Cardiac muscle cell (in vitro differentiated cells and primary cell): ENCODE data around the gene CSTPP1. TPM values are rescaled to one million over a fixed set of nuclear protein-coding genes. Genes with fewer than 3 reads are reported as not detected.

Experiments
- DNase-seq, 2 donors: peaks; one replicate each; pipeline versions ENCODE4 v3.0.0 to v3.0.0-alpha.2; 2010 to 2017; ENCODE audit warnings: low read depth in 1 of 2, low spot score in 1 of 2
- H3K27ac ChIP-seq: fragments of 200-600 bp; sonication (generic); 2 replicates; pipeline ENCODE4 v1.5.1; 2016
- H3K27me3 ChIP-seq: fragments of 200-600 bp; sonication (generic); 2 replicates; pipeline ENCODE4 v1.6.0; 2016; ENCODE audit warnings: control low read depth
- H3K36me3 ChIP-seq: fragments of 200-600 bp; sonication (generic); 2 replicates; pipeline ENCODE4 v1.5.1; 2016; ENCODE audit warnings: control low read depth
- H3K4me1 ChIP-seq: fragments of 200-600 bp; sonication (generic); 2 replicates; pipeline ENCODE4 v1.8.1; 2017; ENCODE audit warnings: low read depth, mild to moderate bottlenecking, mixed run types
- H3K4me3 ChIP-seq: fragments of 200-600 bp; sonication (generic); 2 replicates; pipeline ENCODE4 v1.5.1; 2016; ENCODE audit warnings: mild to moderate bottlenecking
- H3K9me3 ChIP-seq: fragments of 200-600 bp; sonication (generic); 2 replicates; pipeline ENCODE4 v1.5.1; 2017; ENCODE audit warnings: low read depth, mild to moderate bottlenecking, control low read depth
- CTCF ChIP-seq: IDR thresholded peaks from 2 replicates; pipeline ENCODE4 v1.5.1; 2012; ENCODE audit warnings: low read depth, mild to moderate bottlenecking, low read length
- polyA plus RNA-seq: library from polyadenylated mRNA; unstranded; fragments of >200 nt; fragmentation: Nextera tagmentation; extraction: Ambion mirVana; gene quantifications from 2 replicates; pipeline ENCODE4 v1.2.1, GENCODE V29; 2016
- total RNA-seq: library from RNA; depleted of rRNA; stranded (reverse); fragments of >200 nt; gene quantifications from 2 replicates; pipeline ENCODE4 v1.2.3, GENCODE V29; 2016

The CSTPP1 gene
- total and polyA plus RNA-seq, 2 experiments from 2014 or later = 46.4 to 81.6 TPM

- Histone ChIP-seq H3K9me3 (no peaks in the 10 kb centered on the region), H3K27me3 (no peaks in the 10 kb centered on the region), H3K27ac (no peak overlapping the region), H3K4me3 (no peak overlapping the region), H3K36me3 (peaks cover 23% of the 10 kb centered on the region), H3K4me1 (no peaks in the 10 kb centered on the region)
- DNase-seq = peak; percentile 37 to 48
- TF ChIP-seq CTCF = peak; percentile 21
These were observed 39.7 kb upstream of the CSTPP1 start for GRCh38 chr11:46896719-46897406.

GRCh38 chr11:46898396-46899095, 38.0 kb upstream of the CSTPP1 start:
- no peak for TF ChIP-seq CTCF
- no peak for DNase-seq
- no peak overlapping the region for H3K27ac ChIP-seq
- H3K36me3 ChIP-seq = peaks cover 18% of the 10 kb centered on the region
- H3K4me3 ChIP-seq = no peak overlapping the region
- no peaks in the 10 kb centered on the region for H3K27me3 ChIP-seq
- no peaks in the 10 kb centered on the region for H3K9me3 ChIP-seq
- no peaks in the 10 kb centered on the region for H3K4me1 ChIP-seq

- no peak for TF ChIP-seq CTCF
- H3K36me3 ChIP-seq = peaks cover 12% of the 10 kb centered on the region
- no peak for DNase-seq
- H3K4me1 ChIP-seq = no peaks in the 10 kb centered on the region
- no peaks in the 10 kb centered on the region for H3K9me3 ChIP-seq
- no peak overlapping the region for H3K27ac ChIP-seq
- no peaks in the 10 kb centered on the region for H3K27me3 ChIP-seq
- no peak overlapping the region for H3K4me3 ChIP-seq
These were observed 37.0 kb upstream of the CSTPP1 start for GRCh38 chr11:46899501-46900025.

- DNase-seq = no peak
- Histone ChIP-seq H3K4me3 (no peak overlapping the region), H3K9me3 (no peaks in the 10 kb centered on the region), H3K36me3 (peaks cover 9% of the 10 kb centered on the region), H3K27me3 (no peaks in the 10 kb centered on the region), H3K27ac (no peak overlapping the region), H3K4me1 (no peaks in the 10 kb centered on the region)
- no peak for TF ChIP-seq CTCF
These were observed 36.3 kb upstream of the CSTPP1 start for GRCh38 chr11:46900091-46900746.

GRCh38 chr11:46901156-46901555, 35.4 kb upstream of the CSTPP1 start:
- Histone ChIP-seq H3K27ac (no peak overlapping the region), H3K36me3 (peaks cover 4% of the 10 kb centered on the region), H3K4me1 (peaks cover 2% of the 10 kb centered on the region), H3K4me3 (no peak overlapping the region), H3K9me3 (no peaks in the 10 kb centered on the region), H3K27me3 (no peaks in the 10 kb centered on the region)
- DNase-seq = no peak
- TF ChIP-seq CTCF = no peak
